Mesenchymal stem cell (in vitro differentiated cells and primary cell): Measurements from ENCODE around the gene WDR77. TPM values are rescaled to one million over a fixed set of nuclear protein-coding genes. Genes with fewer than 3 reads are reported as not detected.

ENCODE experiments used
- DNase-seq: peaks from one replicate; pipeline ENCODE4 v3.0.0-alpha.2; 2013
- H2AFZ ChIP-seq: one replicate; pipeline ENCODE4 v1.6.1; 2013; ENCODE audit warnings: low read depth, mild to moderate bottlenecking, control low read depth, inconsistent platforms, low read length, moderate library complexity
- H2AK5ac ChIP-seq: 2 replicates; pipeline ENCODE4 v1.6.1; 2013; ENCODE audit warnings: low read length, moderate library complexity, mild to moderate bottlenecking, inconsistent platforms; ENCODE audit not compliant: severe bottlenecking
- H2BK120ac ChIP-seq: one replicate; pipeline ENCODE4 v1.6.1; 2013; ENCODE audit warnings: low read depth, mild to moderate bottlenecking, inconsistent platforms, low read length, moderate library complexity
- H2BK12ac ChIP-seq, 2 experiments: one replicate each; pipeline ENCODE4 v1.6.1; 2013; ENCODE audit warnings: inconsistent platforms in 2 of 2, low read length in 2 of 2, mild to moderate bottlenecking in 2 of 2, moderate library complexity in 2 of 2, control low read depth in 1 of 2
- H2BK15ac ChIP-seq: one replicate; pipeline ENCODE4 v1.6.1; 2013; ENCODE audit warnings: mild to moderate bottlenecking, low read depth, inconsistent platforms; ENCODE audit not compliant: poor library complexity, severe bottlenecking
- H2BK5ac ChIP-seq: 2 replicates; pipeline ENCODE4 v1.6.1; 2013; ENCODE audit warnings: low read depth, mild to moderate bottlenecking, low read length, control low read depth, inconsistent platforms; ENCODE audit not compliant: poor library complexity, severe bottlenecking
- H3K14ac ChIP-seq, 2 experiments: one replicate each; pipeline ENCODE4 v1.6.1; 2013; ENCODE audit warnings: inconsistent platforms in 2 of 2, low read length in 2 of 2, control low read depth in 1 of 2, mild to moderate bottlenecking in 1 of 2, moderate library complexity in 1 of 2
- H3K18ac ChIP-seq, 2 experiments: one replicate each; pipeline ENCODE4 v1.6.1; 2013; ENCODE audit warnings: inconsistent platforms in 2 of 2, low read length in 2 of 2, control low read depth in 1 of 2, low read depth in 1 of 2, mild to moderate bottlenecking in 1 of 2
- H3K23ac ChIP-seq, 2 experiments: one replicate each; pipeline ENCODE4 v1.6.1; 2013; ENCODE audit warnings: inconsistent platforms in 2 of 2, low read length in 2 of 2, mild to moderate bottlenecking in 2 of 2, moderate library complexity in 2 of 2, control low read depth in 1 of 2
- H3K27ac ChIP-seq: 2 replicates; pipeline ENCODE4 v1.5.1; 2013; ENCODE audit warnings: mild to moderate bottlenecking, moderate library complexity, low read length, control low read depth, inconsistent platforms; ENCODE audit not compliant: poor library complexity, severe bottlenecking
- H3K27me3 ChIP-seq, 2 experiments: 2 replicates each; pipeline versions ENCODE4 v1.6.1 to v1.7.0; 2013; ENCODE audit warnings: low read length in 2 of 2, mild to moderate bottlenecking in 2 of 2, moderate library complexity in 2 of 2, control low read depth in 1 of 2, inconsistent platforms in 1 of 2; ENCODE audit not compliant: control insufficient read depth in 1 of 2, insufficient read depth in 1 of 2
- H3K36me3 ChIP-seq, 2 experiments: 2 replicates each; pipeline versions ENCODE4 v1.6.1 to v1.7.0; 2013; ENCODE audit warnings: low read length in 2 of 2, control low read depth in 1 of 2, inconsistent platforms in 1 of 2, low read depth in 1 of 2, mild to moderate bottlenecking in 1 of 2; ENCODE audit not compliant: insufficient read depth in 2 of 2, control insufficient read depth in 1 of 2
- H3K4ac ChIP-seq, 2 experiments: one replicate each; pipeline ENCODE4 v1.6.1; 2013; ENCODE audit warnings: inconsistent platforms in 2 of 2, low read length in 2 of 2, mild to moderate bottlenecking in 2 of 2, moderate library complexity in 2 of 2, control low read depth in 1 of 2, low read depth in 1 of 2
- H3K4me1 ChIP-seq: 2 replicates; pipeline ENCODE4 v1.6.1; 2013; ENCODE audit warnings: low read depth, low read length, control low read depth; ENCODE audit not compliant: control insufficient read depth, insufficient read depth
- H3K4me2 ChIP-seq: 2 replicates; pipeline ENCODE4 v1.6.1; 2013; ENCODE audit warnings: low read length, mild to moderate bottlenecking, inconsistent platforms; ENCODE audit not compliant: poor library complexity, severe bottlenecking
- H3K4me3 ChIP-seq, 2 experiments: 2 replicates each; pipeline versions ENCODE4 v1.5.1 to v1.7.0; 2013; ENCODE audit warnings: low read length in 2 of 2, mild to moderate bottlenecking in 2 of 2, control low read depth in 1 of 2, low read depth in 1 of 2; ENCODE audit not compliant: insufficient read depth in 1 of 2
- H3K79me1 ChIP-seq: replicated peaks from 2 replicates; pipeline ENCODE4 v1.6.1; 2013; ENCODE audit warnings: mild to moderate bottlenecking, control low read depth, low read length, inconsistent platforms; ENCODE audit not compliant: poor library complexity, severe bottlenecking
- H3K9ac ChIP-seq: 2 replicates; pipeline ENCODE4 v1.7.0; 2013; ENCODE audit warnings: mild to moderate bottlenecking, low read length, moderate library complexity
- H3K9me3 ChIP-seq: 2 replicates; pipeline ENCODE4 v1.7.0; 2013; ENCODE audit warnings: mild to moderate bottlenecking, low read length; ENCODE audit not compliant: control insufficient read depth
- H4K8ac ChIP-seq: one replicate; pipeline ENCODE4 v1.6.1; 2013; ENCODE audit warnings: inconsistent platforms, mild to moderate bottlenecking, low read length, moderate library complexity
- H4K91ac ChIP-seq: one replicate; pipeline ENCODE4 v1.6.1; 2013; ENCODE audit warnings: mild to moderate bottlenecking, low read length, inconsistent platforms
- WGBS: methylation state at CpG from one replicate; pipeline ENCODE4 v1.1.7; 2013; ENCODE audit warnings: mixed read lengths; 5-methylcytosine and 5-hydroxymethylcytosine counted together
- small RNA-seq: library from polyadenylated mRNA; stranded (forward); fragments of <200 nt; extraction: miRNeasy Mini kit (QIAGEN cat#:217004); gene quantifications from one replicate; pipeline ENCODE3, GENCODE V24; 2013; ENCODE audit warnings: low read depth

Gene WDR77

DNA sequence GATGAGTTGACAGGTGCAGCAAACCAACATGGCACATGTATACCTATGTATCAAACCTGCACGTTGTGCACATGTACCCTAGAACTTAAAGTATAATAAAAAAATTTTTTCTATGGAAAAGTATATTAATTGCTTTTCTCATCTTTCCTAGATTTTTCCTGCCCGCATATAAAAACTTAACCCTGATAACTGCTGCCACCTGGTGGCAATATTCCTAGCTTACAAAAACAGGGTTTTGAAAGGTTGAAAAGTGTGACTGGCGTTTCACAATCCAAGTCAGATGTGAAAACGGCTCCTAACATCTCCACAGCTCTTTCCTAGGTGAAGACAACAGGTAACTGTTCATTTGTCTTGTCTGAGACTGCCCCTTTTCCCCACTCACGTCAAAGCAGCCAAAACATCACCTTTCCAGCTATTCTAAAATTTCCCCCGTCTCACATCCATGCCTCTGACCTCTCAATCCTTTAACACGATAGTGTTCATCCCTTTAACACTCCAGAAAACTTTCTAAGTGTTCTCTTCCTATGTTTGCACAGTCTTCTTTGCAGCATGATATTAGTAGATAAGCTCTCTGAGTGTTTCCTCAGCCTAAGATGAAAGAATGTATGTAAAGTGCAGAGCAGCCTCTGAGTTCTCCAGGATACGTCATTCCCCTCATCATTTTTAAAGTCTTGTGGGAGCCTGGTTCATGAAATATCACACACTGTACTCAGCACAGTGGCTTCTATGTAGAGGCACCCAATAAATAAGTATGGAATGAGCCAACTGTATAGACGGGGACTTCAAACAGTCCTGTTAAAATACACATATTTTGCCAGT lies 49.1 kb downstream of the WDR77 start:
- H2AK5ac ChIP-seq = no peak overlapping the region
- H2BK120ac ChIP-seq = no peak overlapping the region
- peak overlapping the region; percentile 81 for H2AFZ ChIP-seq
- H4K91ac ChIP-seq = no peak overlapping the region
- H3K4me1 ChIP-seq = no peaks in the 10 kb centered on the region
- peak overlapping the region in 1 of 2 experiments; percentile 20 for H3K4me3 ChIP-seq
- H2BK5ac ChIP-seq = no peak overlapping the region
- H3K9ac ChIP-seq = peak overlapping the region; percentile 28
- H3K23ac ChIP-seq = no peak overlapping the region
- no peak overlapping the region for H2BK12ac ChIP-seq
- no peaks in the 10 kb centered on the region for H3K9me3 ChIP-seq
- DNase-seq = peak; percentile 52
- no peak overlapping the region for H3K27ac ChIP-seq
- WGBS = 28% methylated on average over 7 of the region's 9 CpGs
- no peak overlapping the region for H2BK15ac ChIP-seq
- H3K18ac ChIP-seq = peak overlapping the region in 1 of 2 experiments; percentile 12
- H3K36me3 ChIP-seq = no peaks in the 10 kb centered on the region
- no peak overlapping the region for H3K14ac ChIP-seq
- no peak overlapping the region for H4K8ac ChIP-seq
- H3K4ac ChIP-seq = no peak overlapping the region
- peaks cover 6 to 18% of the 10 kb centered on the region in 2 experiments for H3K27me3 ChIP-seq
- H3K4me2 ChIP-seq = no peak overlapping the region
- no peaks in the 10 kb centered on the region for H3K79me1 ChIP-seq

DNA sequence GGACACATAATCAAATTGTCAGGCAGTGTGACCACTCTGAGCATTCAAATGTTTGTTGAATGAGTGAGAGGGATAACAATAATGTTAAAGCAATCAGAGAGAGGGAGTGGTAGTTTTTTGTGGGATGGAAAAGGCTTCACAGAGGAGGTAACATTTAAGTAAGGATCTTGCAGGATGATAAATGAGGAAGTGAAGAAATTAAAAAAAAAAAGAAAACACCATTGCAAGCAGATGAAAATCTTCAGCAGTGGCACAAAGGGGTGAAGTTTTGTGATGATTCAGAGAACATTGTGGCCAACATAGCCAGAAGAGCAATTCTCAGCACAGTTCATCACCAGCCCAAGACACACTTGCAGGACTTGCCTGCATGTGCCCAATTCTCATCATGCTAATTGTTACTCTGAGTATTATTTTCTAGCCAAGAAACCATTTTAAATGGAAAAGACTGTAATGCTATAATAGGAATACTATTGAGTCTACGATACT lies 56.6 kb downstream of the WDR77 start:
- Histone ChIP-seq H3K27me3 (peaks cover 9 to 17% of the 10 kb centered on the region in 2 experiments), H4K8ac (no peak overlapping the region), H3K18ac (no peak overlapping the region), H2BK12ac (no peak overlapping the region), H3K4me1 (no peaks in the 10 kb centered on the region), H3K4me3 (no peak overlapping the region), H3K36me3 (no peaks in the 10 kb centered on the region), H3K79me1 (no peaks in the 10 kb centered on the region), H3K14ac (no peak overlapping the region), H2BK120ac (no peak overlapping the region), H3K27ac (no peak overlapping the region), H2BK5ac (no peak overlapping the region), H3K9ac (no peak overlapping the region), H2AFZ (no peak overlapping the region), H3K23ac (no peak overlapping the region), H2BK15ac (no peak overlapping the region), H2AK5ac (no peak overlapping the region), H3K4ac (no peak overlapping the region), H4K91ac (no peak overlapping the region), H3K9me3 (no peaks in the 10 kb centered on the region), H3K4me2 (no peak overlapping the region)
- no CpG with 5 or more reads among the region's 1 CpG for WGBS
- DNase-seq = no peak

DNA sequence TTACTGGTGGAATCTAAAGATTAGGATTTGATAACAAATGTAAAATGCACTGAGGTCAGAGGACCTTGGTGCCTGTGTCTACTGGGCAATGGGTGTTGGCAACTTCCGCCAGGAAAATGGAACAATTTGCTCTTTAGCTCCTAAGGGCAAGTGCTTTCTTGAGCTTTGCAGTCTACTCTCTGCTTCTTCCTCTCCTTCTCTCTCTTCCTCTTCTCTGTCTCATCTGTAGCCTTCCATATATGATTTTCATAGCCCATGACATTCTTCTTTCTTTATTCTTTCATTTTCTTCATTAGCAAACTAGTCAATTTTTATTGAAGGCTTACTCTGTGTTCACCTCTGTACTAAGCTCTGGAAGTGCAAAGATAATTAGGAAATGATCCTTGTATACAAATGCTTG lies 57.0 kb downstream of the WDR77 start:
- no peak overlapping the region for H2BK5ac ChIP-seq
- no peak overlapping the region for H2BK12ac ChIP-seq
- no peak overlapping the region for H3K9ac ChIP-seq
- no peaks in the 10 kb centered on the region for H3K9me3 ChIP-seq
- peaks cover 9 to 18% of the 10 kb centered on the region in 2 experiments for H3K27me3 ChIP-seq
- H3K18ac ChIP-seq = no peak overlapping the region
- H3K36me3 ChIP-seq = no peaks in the 10 kb centered on the region
- H4K91ac ChIP-seq = no peak overlapping the region
- H3K27ac ChIP-seq = no peak overlapping the region
- no peak overlapping the region for H2AFZ ChIP-seq
- no peak overlapping the region for H3K4me3 ChIP-seq
- H3K4me1 ChIP-seq = no peaks in the 10 kb centered on the region
- H3K4ac ChIP-seq = no peak overlapping the region
- WGBS = 89% methylated on average over 1 of the region's 1 CpG
- H4K8ac ChIP-seq = no peak overlapping the region
- H2BK15ac ChIP-seq = no peak overlapping the region
- no peak overlapping the region for H2BK120ac ChIP-seq
- no peak overlapping the region for H3K23ac ChIP-seq
- H3K79me1 ChIP-seq = no peaks in the 10 kb centered on the region
- DNase-seq = no peak
- no peak overlapping the region for H2AK5ac ChIP-seq
- H3K4me2 ChIP-seq = no peak overlapping the region
- H3K14ac ChIP-seq = no peak overlapping the region

Small RNA genes lying within 50 kb of the gene (small RNA-seq; reads per million reads assigned to genes)
- not detected for gene RF00019
- not detected for gene RNU6-792P
